Kasumi-1 (cell line): ENCODE measurements around the gene ZNF182.
"Not testable (repeated sequence)": the region's sequence is repeated elsewhere in the genome, so short reads cannot be mapped to it uniquely, and the experiment has no call there.

Experiments
- DNase-seq, 2 experiments: peaks; one replicate each; lab custom pipeline; 2025; lab: John Stamatoyannopoulos, UW

The ZNF182 gene

DNA sequence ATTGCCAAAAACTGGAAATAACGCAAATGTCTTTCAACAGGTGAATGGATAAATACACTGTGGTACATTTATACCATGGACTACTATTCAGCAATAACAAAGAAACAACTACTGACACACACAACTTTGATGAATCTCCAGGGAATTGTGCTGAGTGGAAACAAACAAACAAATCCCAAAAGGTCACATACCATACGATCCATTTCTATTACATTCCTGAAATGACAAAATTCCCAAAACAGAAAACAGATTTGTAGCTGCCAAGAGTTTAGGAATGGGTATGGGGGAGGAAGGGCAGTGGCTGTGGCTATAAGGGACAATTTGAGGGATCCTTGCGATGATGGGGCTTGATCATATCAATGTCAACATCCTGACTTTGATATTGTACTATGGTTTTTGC, 2.5 kb downstream of the ZNF182 start:
- DNase-seq, result no peak

GRCh38 chrX:47992669-47993068, 11.1 kb downstream of the ZNF182 start:
- no peak for DNase-seq

DNA sequence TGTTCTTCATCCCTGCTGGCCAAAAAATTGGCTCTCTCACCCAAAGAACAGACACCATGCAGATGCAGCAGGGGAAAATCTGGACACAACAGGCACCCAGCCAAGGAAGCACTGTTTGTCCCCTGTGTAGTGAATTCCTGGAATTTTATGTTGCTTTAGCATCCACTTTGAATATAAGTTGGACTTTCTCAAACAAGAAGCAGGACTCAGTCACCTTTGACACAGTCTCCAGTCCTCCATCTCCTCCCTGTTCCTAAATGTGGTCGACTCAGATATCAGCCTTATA, 11.8 kb downstream of the ZNF182 start:
- DNase-seq, result no peak

- DNase-seq, result no peak
Observed at GRCh38 chrX:47991263-47992094, 12.3 kb downstream of the ZNF182 start.

GRCh38 chrX:47976254-47977151, 27.3 kb downstream of the ZNF182 start:
- DNase-seq, result no peak

- no peak for DNase-seq
Observed at GRCh38 chrX:47973235-47973634, 30.6 kb downstream of the ZNF182 start.

DNA sequence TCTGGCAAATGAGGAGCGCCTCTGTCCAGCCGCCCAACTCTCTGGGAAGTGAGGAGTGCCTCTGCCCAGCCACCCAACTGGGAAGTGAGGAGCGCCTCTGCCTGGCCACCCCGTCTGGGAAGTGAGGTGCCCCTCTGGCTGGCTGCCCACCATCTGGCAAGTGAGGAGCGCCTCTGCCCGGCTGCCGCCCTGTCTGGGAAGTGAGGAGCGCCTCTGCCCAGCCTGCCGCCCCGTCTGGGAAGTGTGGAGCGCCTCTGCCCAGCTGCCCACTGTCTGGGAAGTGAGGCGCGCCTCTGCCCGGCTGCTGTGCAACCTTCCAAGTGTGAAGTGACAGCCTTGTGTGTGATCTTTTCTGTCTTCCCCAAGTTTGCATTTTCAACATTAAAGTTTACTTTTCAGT, 38.3 kb downstream of the ZNF182 start:
- DNase-seq, result not testable (repeated sequence)

GRCh38 chrX:47961830-47962229, 42.0 kb downstream of the ZNF182 start:
- not testable (repeated sequence) for DNase-seq

DNA sequence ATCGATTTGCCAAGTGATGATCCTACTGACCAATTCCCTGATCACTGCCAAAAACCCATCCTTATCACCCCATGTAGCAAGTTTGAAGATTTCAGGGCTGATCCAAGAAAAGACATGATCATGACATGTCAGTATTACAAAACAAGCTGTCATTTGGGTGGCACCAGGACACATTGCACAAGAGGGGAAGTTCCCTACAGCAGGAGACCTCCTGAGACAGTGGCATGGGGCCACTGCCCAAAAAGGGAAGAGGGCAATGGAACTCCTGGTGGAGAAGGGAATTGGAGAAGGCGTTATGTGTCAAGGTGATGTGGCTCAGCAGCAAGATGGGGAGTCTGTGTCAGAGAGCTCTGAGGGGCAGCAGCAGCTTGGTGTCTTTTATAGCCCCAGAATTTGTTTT, 43.4 kb downstream of the ZNF182 start:
- DNase-seq, result peak in 1 of 2 experiments; percentile 2

- DNase-seq, result peak; percentile 1 to 4
Observed at GRCh38 chrX:47958761-47959342, 44.9 kb downstream of the ZNF182 start.

DNA sequence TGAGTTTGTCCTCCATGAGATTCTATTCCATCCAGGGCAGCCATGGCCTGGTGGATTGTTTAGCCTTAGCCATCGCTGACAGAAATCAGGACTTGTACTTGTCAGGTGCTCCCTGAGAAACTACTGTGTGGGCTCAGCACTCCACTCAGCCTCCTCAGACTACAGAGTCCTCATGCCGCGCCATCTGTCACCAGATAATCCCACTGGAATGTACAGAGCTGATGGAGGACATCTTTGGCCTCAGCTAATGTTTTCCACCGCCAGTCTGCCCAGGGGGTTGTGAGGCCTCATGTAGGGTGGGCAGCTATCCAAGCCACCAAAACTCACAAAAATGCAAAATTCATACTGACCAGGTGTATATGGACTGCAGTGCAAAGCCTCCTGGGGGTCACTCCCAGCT, 45.6 kb downstream of the ZNF182 start:
- DNase-seq, result not testable (repeated sequence)

GRCh38 chrX:47956016-47956415, 47.8 kb downstream of the ZNF182 start:
- no peak for DNase-seq

GRCh38 chrX:47955295-47955694, 48.5 kb downstream of the ZNF182 start:
- not testable (repeated sequence) for DNase-seq

GRCh38 chrX:47941423-47941822, 62.4 kb downstream of the ZNF182 start:
- no peak for DNase-seq

DNA sequence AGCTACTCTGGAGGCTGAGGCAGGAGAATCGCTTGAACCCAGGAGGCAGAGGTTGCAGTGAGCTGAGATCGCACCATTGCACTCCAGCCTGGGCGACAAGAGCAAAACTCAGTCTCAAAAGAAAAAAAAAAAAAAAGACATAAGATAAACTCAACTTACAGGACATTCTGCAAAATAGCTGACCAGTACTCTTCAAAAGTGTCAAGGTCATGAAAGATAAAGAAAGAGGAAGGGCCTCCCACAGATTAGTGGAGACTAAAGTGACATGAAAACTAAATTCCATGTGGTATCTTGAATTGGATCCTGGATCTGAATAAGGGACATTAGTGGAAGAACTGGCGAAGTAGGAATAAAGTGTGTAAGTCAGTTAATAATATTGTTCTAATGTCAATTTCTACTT, 63.3 kb downstream of the ZNF182 start:
- DNase-seq, result no peak

DNA sequence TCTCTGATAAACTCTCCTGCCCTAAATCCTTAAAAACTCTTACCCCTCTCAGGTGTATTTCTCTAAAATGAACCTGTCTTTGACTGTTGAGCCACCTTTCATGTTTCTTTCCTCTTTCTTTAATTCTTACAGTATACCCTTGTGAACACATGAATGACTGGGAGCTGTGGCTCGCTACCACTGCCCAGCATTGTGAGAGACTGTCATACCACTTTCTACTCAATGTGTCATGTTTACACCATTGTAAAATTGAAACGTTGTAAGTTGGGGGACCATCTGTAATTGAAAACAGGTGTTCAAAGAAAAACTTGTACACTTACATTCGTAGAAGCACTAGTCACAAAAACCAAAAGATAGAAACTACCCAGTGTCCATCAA, 66.9 kb downstream of the ZNF182 start:
- no peak for DNase-seq

GRCh38 chrX:47936224-47936939, 67.4 kb downstream of the ZNF182 start:
- no peak for DNase-seq

DNA sequence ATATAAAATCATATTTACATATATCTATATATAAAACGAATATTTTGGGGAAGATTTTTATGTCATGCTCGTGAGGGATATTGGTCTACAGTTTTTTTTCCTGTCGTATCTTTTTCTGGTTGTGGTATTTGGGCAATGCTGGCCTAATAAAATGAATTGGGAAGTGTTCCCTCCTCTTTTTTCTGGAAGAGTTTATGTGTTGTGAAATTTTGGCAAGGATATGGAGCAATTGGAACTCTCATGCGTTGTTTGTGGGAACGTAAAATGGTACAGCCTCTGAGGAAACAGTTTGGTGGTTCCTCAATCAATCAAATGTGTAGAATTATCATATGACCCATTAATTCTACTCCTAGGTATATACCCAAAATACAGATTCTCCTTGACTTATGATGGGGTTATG, 69.8 kb downstream of the ZNF182 start:
- DNase-seq, result no peak

GRCh38 chrX:47931970-47932369, 71.8 kb downstream of the ZNF182 start:
- not testable (repeated sequence) for DNase-seq

DNA sequence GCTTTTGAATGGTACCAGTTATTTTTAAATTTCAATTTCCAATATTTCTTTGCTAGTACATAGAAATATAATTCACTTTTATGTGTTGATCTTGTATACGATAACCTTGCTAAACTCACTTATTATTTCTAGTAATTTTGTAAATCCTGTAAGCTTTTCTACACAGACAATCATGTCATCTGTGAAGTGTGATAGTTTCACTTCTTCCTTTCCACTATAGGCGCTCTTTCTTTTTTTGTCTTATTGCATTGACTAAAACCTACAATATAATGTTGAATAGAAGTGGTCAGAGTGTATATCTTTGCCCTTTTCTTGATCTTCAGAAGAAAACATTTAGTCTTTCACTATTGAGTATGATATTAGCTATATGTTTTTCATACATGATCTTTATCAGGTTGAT, 76.6 kb downstream of the ZNF182 start:
- DNase-seq, result no peak
